GM18499 (cell line): ENCODE measurements around the gene N4BP2.
"Not testable (repeated sequence)": the region's sequence is repeated elsewhere in the genome, so short reads cannot be mapped to it uniquely, and the experiment has no call there.

Source experiments
- ATAC-seq: cut with Tn5 transposase; IDR thresholded peaks from one replicate; pipeline ENCODE4 v1.9.1; 2021; ENCODE audit warnings: moderate number of reproducible peaks; ENCODE audit not compliant: insufficient read depth, unreplicated experiment

N4BP2 gene

GRCh38 chr4:40086421-40086820 lies 29.8 kb downstream of the N4BP2 start:
- no peak for ATAC-seq

DNA sequence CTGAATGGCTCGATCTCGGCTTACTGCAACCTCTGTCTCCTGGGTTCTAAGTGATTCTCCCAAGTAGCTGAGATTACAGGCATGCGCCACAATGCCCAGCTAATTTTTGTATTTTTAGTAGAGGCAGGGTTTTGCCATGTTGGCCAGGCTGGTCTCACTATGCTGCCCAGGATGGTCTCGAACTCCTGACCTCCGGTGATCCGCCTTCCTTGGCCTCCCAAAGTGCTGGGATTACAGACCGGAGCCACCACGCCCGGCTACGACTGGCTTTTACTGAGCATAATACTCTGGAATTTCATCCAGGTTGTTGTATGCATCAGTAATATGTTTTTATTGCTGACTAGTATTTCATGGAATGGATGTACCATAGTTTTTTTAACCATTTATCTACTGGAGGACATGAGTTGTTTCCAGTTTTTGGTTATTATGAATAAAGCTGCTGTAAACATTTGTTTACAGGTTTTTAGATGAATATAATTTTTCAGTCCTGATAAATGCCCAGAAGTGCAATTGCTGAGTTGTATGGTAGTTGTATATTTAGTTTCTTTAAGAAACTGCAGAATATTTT lies 31.2 kb downstream of the N4BP2 start:
- no peak for ATAC-seq

GRCh38 chr4:40093400-40093799 lies 36.8 kb downstream of the N4BP2 start:
- ATAC-seq = not testable (repeated sequence)

DNA sequence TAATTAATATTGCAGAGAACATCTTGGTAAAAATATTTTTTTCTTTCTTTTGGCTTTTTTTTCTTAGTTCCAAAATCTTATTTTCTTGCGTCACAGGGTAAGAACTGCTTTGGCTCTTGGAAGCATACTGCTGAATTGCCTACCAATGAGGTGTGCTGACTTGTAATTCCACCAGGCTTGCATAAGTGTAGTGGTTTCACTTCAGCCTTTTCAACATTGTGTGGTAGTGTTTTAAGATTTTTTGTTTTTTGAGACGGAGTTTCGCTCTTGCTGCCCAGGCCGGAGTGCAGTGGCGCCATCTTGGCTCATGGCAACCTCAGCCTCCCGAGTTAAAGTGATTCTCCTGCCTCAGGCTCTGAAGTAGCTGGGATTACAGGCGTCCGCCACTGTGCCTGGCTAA lies 42.4 kb downstream of the N4BP2 start:
- ATAC-seq = no peak

DNA sequence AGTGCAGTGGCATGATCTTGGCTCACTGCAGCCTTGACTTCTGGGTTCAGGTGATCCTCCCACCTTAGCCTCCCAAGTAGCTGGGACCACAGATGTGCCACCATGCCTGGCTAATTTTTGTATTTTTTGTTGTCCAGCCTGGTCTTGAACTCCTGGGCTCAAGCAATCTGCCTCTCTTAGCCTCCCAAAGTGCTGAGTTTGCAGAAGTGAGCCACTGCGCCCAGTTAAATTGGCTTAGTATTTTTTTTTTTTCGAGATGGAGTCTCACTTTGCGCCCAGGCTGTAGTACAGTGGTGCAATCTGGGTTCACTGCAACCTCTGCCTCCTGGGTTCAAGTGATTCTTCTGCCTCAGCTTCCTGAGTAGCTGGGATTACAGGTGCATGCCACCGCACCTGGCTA lies 50.5 kb downstream of the N4BP2 start:
- not testable (repeated sequence) for ATAC-seq

DNA sequence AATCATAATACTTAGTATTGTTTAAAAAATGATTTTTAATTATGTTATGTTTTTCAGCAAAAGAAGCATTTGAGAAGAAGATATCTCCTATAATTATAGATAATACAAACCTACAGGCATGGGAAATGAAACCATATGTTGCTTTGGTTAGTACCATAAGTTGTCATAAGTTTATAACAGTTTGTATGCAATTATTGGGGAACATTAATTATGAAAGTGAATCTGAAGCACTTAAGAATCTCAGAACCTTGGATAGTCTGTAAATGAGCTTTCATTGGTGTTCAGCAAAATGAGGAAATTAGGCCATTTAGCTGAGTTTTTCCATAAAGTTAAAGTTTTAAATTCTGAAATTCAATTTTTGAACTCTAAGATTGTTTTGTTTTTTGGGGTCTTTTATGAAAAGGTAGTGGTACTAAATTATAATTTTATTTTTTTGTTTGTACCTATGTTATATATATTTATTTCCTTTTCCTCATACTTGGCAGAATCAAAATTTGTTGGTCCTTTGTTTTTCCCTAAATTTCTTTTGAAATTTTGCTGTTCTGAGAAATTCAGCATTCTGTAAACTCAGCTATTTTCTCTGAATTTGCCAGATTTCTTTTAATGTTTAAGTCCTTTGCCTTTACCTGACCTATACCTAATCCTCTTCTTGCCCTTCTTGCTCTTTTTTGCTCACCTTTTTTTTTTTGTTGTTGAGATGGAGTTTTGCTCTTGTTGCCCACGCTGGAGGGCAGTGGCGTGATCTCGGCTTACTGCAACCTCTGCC lies 55.6 kb downstream of the N4BP2 start:
- ATAC-seq = no peak

GRCh38 chr4:40114206-40114605 lies 57.6 kb downstream of the N4BP2 start:
- no peak for ATAC-seq

DNA sequence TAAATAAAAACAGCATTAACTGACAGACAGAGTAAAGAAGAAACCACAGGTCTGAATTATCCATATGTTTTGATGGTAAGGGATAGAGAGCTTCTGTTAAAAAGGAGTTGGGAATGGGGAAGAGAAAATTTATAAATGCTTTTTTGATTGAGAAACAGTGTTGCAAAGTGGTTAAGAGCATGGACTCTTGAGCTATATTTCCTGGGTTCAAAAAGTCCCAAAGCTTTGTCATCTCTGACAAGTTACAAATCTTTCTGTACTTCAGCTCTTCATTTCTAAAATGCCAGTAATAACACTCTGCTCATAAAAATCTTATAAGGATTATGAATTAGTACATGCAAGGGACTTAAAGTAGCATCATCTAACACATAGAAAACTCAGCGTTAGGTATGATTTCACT lies 62.2 kb downstream of the N4BP2 start:
- no peak for ATAC-seq

GRCh38 chr4:40119344-40119743 lies 62.7 kb downstream of the N4BP2 start:
- ATAC-seq = no peak

GRCh38 chr4:40121515-40121914 lies 64.9 kb downstream of the N4BP2 start:
- ATAC-seq = no peak

DNA sequence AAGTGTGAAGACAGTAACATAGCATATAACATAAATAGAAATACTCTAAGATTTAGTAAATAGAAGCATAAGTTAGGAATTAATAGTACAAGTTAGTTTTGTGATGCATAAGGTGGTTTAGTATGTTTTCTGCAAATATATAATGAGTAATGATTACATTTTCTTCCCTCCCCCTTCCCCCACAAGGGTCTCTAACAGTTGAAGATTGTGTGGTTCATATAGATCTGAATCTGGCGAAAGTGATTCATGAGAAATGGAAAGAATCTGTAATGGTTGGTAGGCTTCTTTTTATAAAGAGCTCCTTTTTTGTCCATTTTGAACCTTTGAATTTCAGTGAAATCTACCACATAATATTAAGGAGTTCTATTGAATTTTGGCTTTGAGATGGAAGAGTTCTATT lies 66.3 kb downstream of the N4BP2 start:
- no peak for ATAC-seq

GRCh38 chr4:40124690-40125089 lies 68.0 kb downstream of the N4BP2 start:
- no peak for ATAC-seq

DNA sequence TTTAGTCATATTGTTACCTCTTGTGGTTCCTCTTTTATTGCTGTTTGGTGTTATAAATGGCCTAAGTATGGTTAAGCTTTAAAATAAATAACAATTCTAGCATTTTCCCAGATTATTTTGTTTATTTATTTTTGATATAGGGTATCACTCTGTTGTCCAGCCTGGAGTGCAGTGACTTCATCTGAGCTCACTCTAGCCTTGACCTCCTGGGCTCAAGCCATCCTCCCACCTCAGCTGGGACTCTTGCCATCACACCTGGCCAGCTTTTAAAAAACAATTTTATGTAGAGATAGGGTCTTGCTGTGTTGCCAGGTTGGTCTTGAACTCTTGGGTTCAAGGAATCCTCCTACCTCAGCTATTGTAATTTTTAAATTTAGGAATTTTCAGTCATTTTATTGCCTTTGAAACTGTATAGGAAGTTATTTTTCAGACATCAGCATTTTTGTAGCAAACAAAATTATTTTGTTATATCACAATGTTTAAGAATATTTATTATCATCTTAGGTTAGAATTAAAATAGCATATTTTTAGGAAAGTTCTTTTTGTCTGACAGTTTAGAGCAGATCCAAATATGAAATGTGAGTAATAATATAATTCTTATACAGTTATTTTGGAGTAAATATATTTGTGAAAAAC lies 73.9 kb downstream of the N4BP2 start:
- ATAC-seq = no peak

DNA sequence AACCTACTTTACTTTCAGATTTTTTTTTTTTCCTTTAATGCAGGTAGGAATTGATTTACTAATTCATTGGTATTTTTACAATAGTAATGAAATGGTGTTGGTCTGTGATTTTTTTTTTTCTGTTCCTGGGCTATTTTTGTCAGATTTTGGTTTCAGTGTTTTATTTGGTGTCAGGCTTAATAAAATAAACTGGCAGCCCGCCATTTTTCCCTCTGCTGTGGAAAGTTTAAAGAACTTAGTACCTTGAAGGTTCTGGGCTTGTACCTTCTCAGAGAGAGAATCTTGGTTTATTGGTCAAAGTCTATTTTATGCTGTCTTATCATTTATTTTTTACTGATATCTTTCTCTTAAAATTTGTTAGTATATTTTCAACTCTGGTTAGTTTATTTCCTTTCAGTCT lies 76.2 kb downstream of the N4BP2 start:
- ATAC-seq = no peak

DNA sequence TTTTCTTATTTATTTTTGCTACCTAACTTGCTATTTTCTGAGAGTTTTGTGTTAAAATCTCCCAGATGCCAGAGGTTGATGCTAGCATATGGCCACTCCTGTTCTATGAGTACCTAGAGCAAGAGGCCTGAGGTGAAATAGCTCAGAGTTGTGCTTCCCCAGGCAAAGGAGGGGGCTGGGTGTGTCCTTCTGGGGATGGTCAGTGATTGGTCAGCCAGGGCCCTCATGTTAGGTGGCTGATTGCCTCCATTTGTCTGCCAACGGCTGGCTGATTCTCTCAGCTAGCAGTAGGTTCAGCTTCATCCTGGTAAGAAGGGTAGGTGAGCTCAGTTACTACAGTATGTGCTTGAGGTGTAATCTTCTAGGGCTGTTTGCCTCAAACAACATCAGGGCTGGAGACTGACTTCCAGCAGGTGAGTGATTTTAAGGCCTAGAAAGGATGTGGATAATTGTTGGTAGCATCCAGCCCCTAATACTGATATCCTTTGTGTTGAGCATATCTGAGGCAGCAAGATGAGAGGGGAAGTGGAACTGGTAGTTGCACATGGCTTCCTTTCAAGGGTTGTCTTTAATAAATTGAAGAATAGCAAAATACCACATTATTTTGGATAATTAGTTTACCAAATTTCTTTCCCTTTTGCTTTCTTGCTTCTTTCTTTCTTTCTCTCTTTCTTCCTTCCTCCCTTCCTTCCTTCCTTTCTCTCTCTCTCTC lies 77.7 kb downstream of the N4BP2 start:
- ATAC-seq = no peak

- not testable (repeated sequence) for ATAC-seq
Measured at GRCh38 chr4:40136202-40136601, 79.6 kb downstream of the N4BP2 start.

GRCh38 chr4:40140196-40140595 lies 83.5 kb downstream of the N4BP2 start:
- ATAC-seq = no peak

GRCh38 chr4:40140597-40140996 lies 83.9 kb downstream of the N4BP2 start:
- ATAC-seq = not testable (repeated sequence)

DNA sequence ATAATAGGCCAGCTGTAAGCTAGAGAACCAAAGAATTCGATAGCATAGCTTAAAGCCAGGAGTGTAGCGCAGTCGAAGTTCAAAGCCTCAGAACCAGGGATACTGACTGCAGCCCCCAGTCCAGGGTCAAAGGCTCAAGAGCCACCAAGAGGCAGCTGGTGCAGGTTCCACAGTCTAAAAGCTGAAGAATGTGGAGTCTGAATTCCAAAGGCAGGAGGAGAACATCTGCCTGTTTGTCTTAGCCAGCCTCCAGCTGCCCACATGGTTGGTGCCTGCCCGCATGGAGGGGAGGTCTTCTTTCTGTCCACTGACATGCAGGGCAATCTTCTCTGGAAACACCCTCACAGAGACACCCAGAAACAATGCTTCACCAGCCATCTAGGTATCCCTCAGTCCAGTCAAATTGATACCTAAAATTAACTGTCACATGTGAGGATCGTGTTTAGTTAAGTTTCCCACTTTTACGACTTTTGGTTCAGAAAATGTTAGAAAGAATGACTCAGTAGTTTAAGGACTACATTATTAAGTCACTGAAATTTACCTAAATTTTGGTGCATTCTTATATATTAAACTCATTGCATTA lies 87.4 kb downstream of the N4BP2 start:
- no peak for ATAC-seq

GRCh38 chr4:40144716-40145115 lies 88.1 kb downstream of the N4BP2 start:
- ATAC-seq = no peak

DNA sequence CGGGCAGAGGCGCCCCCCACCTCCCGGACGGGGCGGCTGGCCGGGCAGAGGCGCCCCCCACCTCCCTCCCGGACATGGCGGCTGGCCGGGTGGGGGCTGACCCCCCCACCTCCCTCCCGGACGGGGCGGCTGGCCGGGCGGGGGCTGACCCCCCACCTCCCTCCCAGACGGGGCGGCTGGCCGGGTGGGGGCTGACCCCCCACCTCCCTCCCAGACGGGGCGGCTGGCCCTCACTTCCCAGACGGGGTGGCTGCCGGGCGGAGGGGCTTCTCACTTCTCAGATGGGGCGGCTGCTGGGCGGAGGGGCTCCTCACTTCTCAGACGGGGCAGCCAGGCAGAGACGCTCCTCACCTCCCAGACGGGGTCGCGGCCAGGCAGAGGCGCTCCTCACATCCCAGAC lies 90.8 kb downstream of the N4BP2 start:
- not testable (repeated sequence) for ATAC-seq
